GM12878 (cell line): ENCODE data around the gene ASTN1.

Source experiments
- EZH2 ChIP-seq: IDR thresholded peaks from 2 replicates; pipeline ENCODE4 v1.6.1; 2012; ENCODE audit warnings: low read depth, mild to moderate bottlenecking, control low read depth, inconsistent platforms, low read length, borderline replicate concordance; ENCODE audit not compliant: control insufficient read depth
- ZNF274 ChIP-seq: IDR thresholded peaks from one replicate; pipeline ENCODE4 v1.8.0; 2011; ENCODE audit not compliant: insufficient read length, insufficient read depth

DNA sequence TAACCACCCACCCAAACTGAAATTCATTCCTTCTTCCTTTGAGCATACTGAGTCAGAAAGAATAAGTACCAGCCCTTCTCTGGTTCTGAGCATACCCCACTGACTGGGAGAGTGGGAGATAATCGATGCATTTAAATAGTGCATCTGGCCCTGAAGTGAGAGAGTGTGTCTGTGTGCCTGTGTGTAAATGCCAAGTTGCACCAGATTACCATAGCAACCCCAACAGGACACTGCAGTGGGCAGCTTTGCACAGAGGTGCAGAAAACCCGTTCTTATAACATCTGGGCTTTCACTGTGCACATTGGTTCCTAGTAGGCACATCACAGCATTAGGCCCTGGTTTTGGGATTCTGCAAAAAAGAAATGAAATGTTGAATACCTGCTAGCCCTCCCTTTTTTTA is 2.3 kb downstream of the ASTN1 start:
- TF ChIP-seq EZH2 = no peak
- no peak for TF ChIP-seq ZNF274
